Calu3 (cell line): ENCODE results near the gene SPRR3. TPM values are rescaled to one million over a fixed set of nuclear protein-coding genes. Genes with fewer than 3 reads are reported as not detected.

Experiments
- BruUV-seq: library from RNA; stranded (reverse); fragments of 400-500 nt; replicated peaks from 2 replicates; lab custom pipeline; 2021; lab: Mats Ljungman, UMichigan
- CTCF ChIA-PET: fragments of 300-600 bp; sonication (Branson Sonifier 250); formaldehyde crosslinking; loops from one replicate; lab custom pipeline; 2022; ENCODE audit warnings: antibody characterized with exemption; lab: Charles Lee
- DNase-seq: peaks from one replicate; pipeline ENCODE4 v3.0.0; 2022
- H3K27ac Mint-ChIP-seq: one replicate; pipeline ENCODE4 v1.8.0; 2022; ENCODE audit warnings: mixed read lengths; ENCODE audit not compliant: unreplicated experiment
- H3K27me3 Mint-ChIP-seq: one replicate; pipeline ENCODE4 v1.8.0; 2022; ENCODE audit warnings: mixed read lengths; ENCODE audit not compliant: unreplicated experiment
- H3K36me3 Mint-ChIP-seq: one replicate; pipeline ENCODE4 v1.8.0; 2022; ENCODE audit warnings: mild to moderate bottlenecking, moderate library complexity, mixed read lengths; ENCODE audit not compliant: insufficient read depth, unreplicated experiment
- H3K4me1 Mint-ChIP-seq: one replicate; pipeline ENCODE4 v1.8.0; 2022; ENCODE audit warnings: mild to moderate bottlenecking, low read depth, mixed read lengths; ENCODE audit not compliant: unreplicated experiment
- H3K4me3 Mint-ChIP-seq: one replicate; pipeline ENCODE4 v1.8.0; 2022; ENCODE audit warnings: mild to moderate bottlenecking, low read depth, moderate library complexity, mixed read lengths; ENCODE audit not compliant: unreplicated experiment
- H3K9me3 Mint-ChIP-seq: one replicate; pipeline ENCODE4 v1.8.0; 2022; ENCODE audit warnings: low read depth, mixed read lengths; ENCODE audit not compliant: unreplicated experiment
- intact Hi-C: fragments of 100-400 bp; cut with micrococcal nuclease; formaldehyde crosslinking; loops from one replicate; pipeline ENCODE4 v1.10.0; 2022; ENCODE audit not compliant: unreplicated experiment
- total RNA-seq: library from RNA; stranded (reverse); gene quantifications from 2 replicates; pipeline ENCODE4 v1.2.3, GENCODE V29; 2022
- TF ChIP-seq, protein P1 (sequence below): fragments of 200-600 bp; IDR thresholded peaks from one replicate; pipeline ENCODE4 v1.8.0; 2022; ENCODE audit warnings: antibody characterized with exemption; ENCODE audit not compliant: unreplicated experiment

Gene SPRR3
- total RNA-seq, 1 experiment from 2014 or later: 6.2 TPM

GRCh38 chr1:153040950-153041631 is 39.5 kb downstream of the SPRR3 start, which contains the start of gene SPRR2D:
Gene SPRR2D (minus strand): TSS chr1:153041120. CDS start chr1:153040346, 774 bp downstream.
- BruUV-seq: no TSS peak
- H3K27ac Mint-ChIP-seq: no peak within 1 kb of the TSS
- intact Hi-C loops: no loop called here
- no peaks in the 10 kb centered on the region for H3K27me3 Mint-ChIP-seq
- no peak for DNase-seq
- peaks cover 9% of the 10 kb centered on the region for H3K4me1 Mint-ChIP-seq
- CTCF ChIA-PET: no interaction called here
- TF ChIP-seq, protein P1, sequence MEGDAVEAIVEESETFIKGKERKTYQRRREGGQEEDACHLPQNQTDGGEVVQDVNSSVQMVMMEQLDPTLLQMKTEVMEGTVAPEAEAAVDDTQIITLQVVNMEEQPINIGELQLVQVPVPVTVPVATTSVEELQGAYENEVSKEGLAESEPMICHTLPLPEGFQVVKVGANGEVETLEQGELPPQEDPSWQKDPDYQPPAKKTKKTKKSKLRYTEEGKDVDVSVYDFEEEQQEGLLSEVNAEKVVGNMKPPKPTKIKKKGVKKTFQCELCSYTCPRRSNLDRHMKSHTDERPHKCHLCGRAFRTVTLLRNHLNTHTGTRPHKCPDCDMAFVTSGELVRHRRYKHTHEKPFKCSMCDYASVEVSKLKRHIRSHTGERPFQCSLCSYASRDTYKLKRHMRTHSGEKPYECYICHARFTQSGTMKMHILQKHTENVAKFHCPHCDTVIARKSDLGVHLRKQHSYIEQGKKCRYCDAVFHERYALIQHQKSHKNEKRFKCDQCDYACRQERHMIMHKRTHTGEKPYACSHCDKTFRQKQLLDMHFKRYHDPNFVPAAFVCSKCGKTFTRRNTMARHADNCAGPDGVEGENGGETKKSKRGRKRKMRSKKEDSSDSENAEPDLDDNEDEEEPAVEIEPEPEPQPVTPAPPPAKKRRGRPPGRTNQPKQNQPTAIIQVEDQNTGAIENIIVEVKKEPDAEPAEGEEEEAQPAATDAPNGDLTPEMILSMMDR: no peak
- H3K4me3 Mint-ChIP-seq: no peak within 1 kb of the TSS
- no peaks in the 10 kb centered on the region for H3K9me3 Mint-ChIP-seq
- no peaks in the 10 kb centered on the region for H3K36me3 Mint-ChIP-seq

DNA sequence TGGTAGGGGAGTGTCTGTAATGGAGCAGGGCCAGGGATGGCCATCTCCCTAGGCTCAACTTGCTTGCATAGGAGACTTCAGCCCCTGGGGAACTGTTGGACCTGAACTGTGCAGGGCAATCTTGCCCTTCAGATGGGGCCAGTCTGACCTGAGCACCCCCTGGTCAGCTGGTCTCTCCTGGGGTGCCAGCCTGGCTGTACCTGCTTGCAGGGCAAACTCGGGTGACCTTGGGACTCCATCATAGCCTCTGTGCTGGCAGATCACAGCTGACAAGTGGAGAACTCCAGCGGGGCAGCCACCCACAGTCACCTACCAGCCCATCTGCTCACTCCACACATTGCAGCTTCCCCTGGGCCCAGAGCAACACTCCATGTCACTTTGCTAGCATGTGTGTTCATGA is 47.7 kb downstream of the SPRR3 start:
- TF ChIP-seq, protein P1: no peak
- CTCF ChIA-PET: no interaction called here
- no TSS peak for BruUV-seq
- no peak overlapping the region for H3K27ac Mint-ChIP-seq
- H3K36me3 Mint-ChIP-seq: no peaks in the 10 kb centered on the region
- intact Hi-C loops: no loop called here
- no peak for DNase-seq
- H3K4me1 Mint-ChIP-seq: no peaks in the 10 kb centered on the region
- H3K4me3 Mint-ChIP-seq: no peak overlapping the region
- peaks cover 14% of the 10 kb centered on the region for H3K27me3 Mint-ChIP-seq
- peaks cover 5% of the 10 kb centered on the region for H3K9me3 Mint-ChIP-seq

Other genes starting within 250 kb of the SPRR3 start
- gene KPRP, start 243.7 kb upstream of the SPRR3 start, total RNA-seq: not detected in 2 replicates
- gene LCE1F, start 226.6 kb upstream of the SPRR3 start, total RNA-seq: not detected in 2 replicates
- not detected in 2 replicates for gene LCE1E, start 215.5 kb upstream of the SPRR3 start, total RNA-seq
- not detected in 2 replicates for gene LCE1D, start 205.0 kb upstream of the SPRR3 start, total RNA-seq
- not detected in 2 replicates for gene LCE1C, start 195.1 kb upstream of the SPRR3 start, total RNA-seq
- not detected in 2 replicates for gene LCE1B, start 189.8 kb upstream of the SPRR3 start, total RNA-seq
- gene LCE1A, start 174.3 kb upstream of the SPRR3 start, total RNA-seq: not detected in 2 replicates
- not detected in 2 replicates for gene LCE6A, start 158.9 kb upstream of the SPRR3 start, total RNA-seq
- gene LCE7A, start 141.8 kb upstream of the SPRR3 start, total RNA-seq: not detected in 2 replicates
- not detected in 2 replicates for gene SMCP, start 123.4 kb upstream of the SPRR3 start, total RNA-seq
- gene IVL, start 93.2 kb upstream of the SPRR3 start, total RNA-seq: 1.1 and 1.9 TPM in 2 replicates
- gene SPRR5, start 54.5 kb upstream of the SPRR3 start, total RNA-seq: not detected in 2 replicates
- not detected in 2 replicates for gene SPRR4, start 31.1 kb upstream of the SPRR3 start, total RNA-seq
- not detected in 2 replicates for gene SPRR1A, start 17.7 kb upstream of the SPRR3 start, total RNA-seq
- 3.1 TPM in 1 of 2 replicates, not detected in the other for gene SPRR1B, start 29.5 kb downstream of the SPRR3 start, total RNA-seq
- not detected in 2 replicates for gene SPRR2D, start 39.4 kb downstream of the SPRR3 start, total RNA-seq
- not detected in 2 replicates for gene SPRR2A, start 55.8 kb downstream of the SPRR3 start, total RNA-seq
- gene SPRR2B, start 69.9 kb downstream of the SPRR3 start, total RNA-seq: not detected in 2 replicates
- gene SPRR2E, start 92.8 kb downstream of the SPRR3 start, total RNA-seq: not detected in 2 replicates
- gene SPRR2F, start 111.8 kb downstream of the SPRR3 start, total RNA-seq: not detected in 2 replicates
- gene SPRR2G, start 149.1 kb downstream of the SPRR3 start, total RNA-seq: not detected in 2 replicates
- gene LELP1, start 201.7 kb downstream of the SPRR3 start, total RNA-seq: not detected in 2 replicates
- not detected in 2 replicates for gene PRR9, start 215.8 kb downstream of the SPRR3 start, total RNA-seq